SK-N-SH (cell line): ENCODE measurements around the gene ZBTB16. TPM values are rescaled to one million over a fixed set of nuclear protein-coding genes. Genes with fewer than 3 reads are reported as not detected.

ENCODE experiments used
- CTCF ChIA-PET: fragments of 300-600, 350-600 bp; formaldehyde crosslinking; extraction: SDS; loops from one replicate; lab custom pipeline; 2021; lab: Yijun Ruan, JAX
- POLR2A ChIA-PET: fragments of 350-600 bp; sonication (Branson Sonifier 250); formaldehyde crosslinking; extraction: SDS; loops from one replicate; lab custom pipeline; 2020; ENCODE audit warnings: antibody characterized with exemption, inconsistent platforms; lab: Yijun Ruan, JAX
- DNase-seq: peaks from one replicate; pipeline ENCODE4 v3.0.0; 2012
- H2AFZ ChIP-seq: fragments of 200-600 bp; sonication (generic); 2 replicates; pipeline ENCODE4 v1.8.1; 2016; ENCODE audit warnings: antibody characterized with exemption, mild to moderate bottlenecking, low read depth
- H3F3A ChIP-seq: fragments of 200-600 bp; sonication (generic); replicated peaks from 2 replicates; pipeline ENCODE3; 2016; ENCODE audit warnings: antibody characterized with exemption, mild to moderate bottlenecking; ENCODE audit not compliant: insufficient read depth
- H3K27ac ChIP-seq, 2 experiments: fragments of 200-500 bp in 1 of 2; fragments of 200-600 bp in 1 of 2; sonication (Bioruptor generic) in 1 of 2; sonication (generic), shearing (Covaris generic) in 1 of 2; 2 replicates each; pipeline versions ENCODE4 v1.5.1 to v1.6.1; 2014 to 2016; ENCODE audit warnings: low read depth in 2 of 2, inconsistent platforms in 1 of 2, low read length in 1 of 2, mild to moderate bottlenecking in 1 of 2, mixed read lengths in 1 of 2
- H3K27me3 ChIP-seq: fragments of 200-600 bp; sonication (generic), shearing (Covaris generic); 2 replicates; pipeline ENCODE4 v1.6.1; 2016; ENCODE audit warnings: mixed run types; ENCODE audit not compliant: insufficient read depth
- H3K36me3 ChIP-seq, 2 experiments: fragments of 200-500 bp in 1 of 2; fragments of 200-600 bp in 1 of 2; sonication (Bioruptor generic) in 1 of 2; sonication (generic) in 1 of 2; replicated peaks in 1 of 2; 2 replicates each; pipeline versions ENCODE3 to v1.5.1; 2014 to 2016; ENCODE audit warnings: low read length in 1 of 2, mild to moderate bottlenecking in 1 of 2; ENCODE audit not compliant: insufficient read depth in 2 of 2, control insufficient read depth in 1 of 2
- H3K4me1 ChIP-seq, 2 experiments: fragments of 200-500 bp in 1 of 2; fragments of 200-600 bp in 1 of 2; sonication (Bioruptor generic) in 1 of 2; sonication (generic), shearing (Covaris generic) in 1 of 2; 2 replicates each; pipeline versions ENCODE4 v1.5.1 to v1.6.1; 2014 to 2016; ENCODE audit warnings: low read depth in 1 of 2, low read length in 1 of 2, mixed run types in 1 of 2; ENCODE audit not compliant: insufficient read depth in 2 of 2, control insufficient read depth in 1 of 2
- H3K4me2 ChIP-seq: fragments of 200-600 bp; sonication (generic), shearing (Covaris generic); 2 replicates; pipeline ENCODE4 v1.6.1; 2017; ENCODE audit warnings: mixed run types
- H3K4me3 ChIP-seq, 2 experiments: fragments of 200-500 bp in 1 of 2; fragments of 200-600 bp in 1 of 2; sonication (Bioruptor generic) in 1 of 2; sonication (generic), shearing (Covaris generic) in 1 of 2; 2 replicates each; pipeline versions ENCODE4 v1.5.1 to v1.8.1; 2014 to 2016; ENCODE audit warnings: low read depth in 2 of 2, inconsistent platforms in 1 of 2, low read length in 1 of 2, mild to moderate bottlenecking in 1 of 2, mixed read lengths in 1 of 2, moderate library complexity in 1 of 2
- H3K79me2 ChIP-seq: fragments of 200-600 bp; sonication (generic); 2 replicates; pipeline ENCODE4 v1.8.1; 2017; ENCODE audit warnings: mild to moderate bottlenecking; ENCODE audit not compliant: insufficient read depth
- H3K9ac ChIP-seq: fragments of 200-600 bp; sonication (generic); 2 replicates; pipeline ENCODE4 v1.6.1; 2017; ENCODE audit warnings: mixed run types
- H3K9me2 ChIP-seq: fragments of 200-600 bp; sonication (generic); 2 replicates; pipeline ENCODE4 v1.6.1; 2017; ENCODE audit warnings: mixed run types
- H3K9me3 ChIP-seq: fragments of 200-600 bp; sonication (generic); 2 replicates; pipeline ENCODE4 v1.6.1; 2017; ENCODE audit warnings: mixed run types, mild to moderate bottlenecking, moderate library complexity
- H4K20me1 ChIP-seq: fragments of 200-600 bp; sonication (generic); 2 replicates; pipeline ENCODE4 v1.6.1; 2017; ENCODE audit warnings: mild to moderate bottlenecking, mixed run types; ENCODE audit not compliant: insufficient read depth
- CHD2 ChIP-seq: fragments of 150-350 bp; IDR thresholded peaks from 2 replicates; pipeline ENCODE4 v1.6.1; 2018; ENCODE audit warnings: low read length; ENCODE audit not compliant: partially characterized antibody
- EP300 ChIP-seq, 2 experiments: IDR thresholded peaks; 2 replicates each; pipeline versions ENCODE4 v1.4.0 to v1.6.1; 2012; ENCODE audit warnings: borderline replicate concordance in 1 of 2, low read depth in 1 of 2, low read length in 1 of 2
- FOSL2 ChIP-seq: IDR thresholded peaks from 2 replicates; pipeline ENCODE4 v1.4.0; 2012; ENCODE audit warnings: low read depth, mild to moderate bottlenecking, moderate library complexity, borderline replicate concordance
- FOXJ3 ChIP-seq: sonication (generic); formaldehyde crosslinking; IDR thresholded peaks from 2 replicates; pipeline ENCODE4 v1.5.1; 2020; ENCODE audit warnings: mild to moderate bottlenecking, missing genetic modification reagents
- MEF2A ChIP-seq: IDR thresholded peaks from 2 replicates; pipeline ENCODE4 v1.4.0; 2012; ENCODE audit warnings: low read depth, borderline replicate concordance
- MXI1 ChIP-seq: IDR thresholded peaks from 2 replicates; pipeline ENCODE4 v1.6.1; 2012; ENCODE audit warnings: mild to moderate bottlenecking, low read depth, low read length, improper control_type of control experiment
- NFIC ChIP-seq: IDR thresholded peaks from 2 replicates; pipeline ENCODE4 v1.4.0; 2012; ENCODE audit warnings: borderline replicate concordance
- POLR2AphosphoS5 ChIP-seq: IDR thresholded peaks from 2 replicates; pipeline ENCODE4 v1.6.1; 2012; ENCODE audit warnings: low read depth, low read length
- RCOR1 ChIP-seq: fragments of 150-350 bp; IDR thresholded peaks from 2 replicates; pipeline ENCODE4 v1.6.1; 2017; ENCODE audit warnings: antibody characterized with exemption, low read length
- REST ChIP-seq: IDR thresholded peaks from 2 replicates; pipeline ENCODE4 v1.6.1; 2012; ENCODE audit warnings: mild to moderate bottlenecking, low read depth, low read length, moderate library complexity
- RXRA ChIP-seq: IDR thresholded peaks from 2 replicates; pipeline ENCODE4 v1.4.0; 2012; ENCODE audit warnings: low read depth, mild to moderate bottlenecking, borderline replicate concordance
- SMC3 ChIP-seq: IDR thresholded peaks from 2 replicates; pipeline ENCODE4 v1.6.1; 2012; ENCODE audit warnings: low read depth, low read length, improper control_type of control experiment
- TEAD4 ChIP-seq: IDR thresholded peaks from 2 replicates; pipeline ENCODE4 v1.4.0; 2012; ENCODE audit warnings: mild to moderate bottlenecking, borderline replicate concordance; ENCODE audit not compliant: insufficient read depth
- USF2 ChIP-seq: fragments of 150-350 bp; IDR thresholded peaks from 2 replicates; pipeline ENCODE4 v1.6.1; 2017; ENCODE audit warnings: antibody characterized with exemption, low read length, low read depth, borderline replicate concordance
- YY1 ChIP-seq: IDR thresholded peaks from 2 replicates; pipeline ENCODE4 v1.4.0; 2012; ENCODE audit warnings: low read depth, mild to moderate bottlenecking
- ZBTB33 ChIP-seq: IDR thresholded peaks from 2 replicates; pipeline ENCODE4 v1.4.0; 2012; ENCODE audit warnings: low read depth, borderline replicate concordance
- WGBS: methylation state at CpG from one replicate; pipeline ENCODE4 v1.1.6; 2017; ENCODE audit warnings: low lambda C conversion rate; 5-methylcytosine and 5-hydroxymethylcytosine counted together
- polyA plus RNA-seq, 3 experiments: library from polyadenylated mRNA; depleted of rRNA; stranded (reverse); fragments of >200 nt; gene quantifications; 2 replicates each; pipeline ENCODE4 v1.2.3, GENCODE V29; 2012

Gene ZBTB16
- polyA plus RNA-seq, 1 of the 3 experiments (the other 2 are of a cell fraction) = not detected

GRCh38 chr11:114033572-114033971, 25.9 kb upstream of the ZBTB16 start:
- H3K4me3 ChIP-seq = no peak overlapping the region
- CTCF ChIA-PET = interaction anchor here (0.7 to 21.6 kb wide), 9 partner anchors 18 to 228 kb away, joined by 3 to 445 read pairs (median 16); no protein-coding TSS in a partner anchor

GRCh38 chr11:114034956-114035355, 24.6 kb upstream of the ZBTB16 start:
- H3K4me1 ChIP-seq = peaks cover 3% of the 10 kb centered on the region in 2 experiments; a peak in 2 of 4 replicates
- 68% methylated on average over 11 of the region's 11 CpGs for WGBS
- H3K9ac ChIP-seq = no peak overlapping the region
- H3F3A ChIP-seq = no peaks in the 10 kb centered on the region
- ChIA-PET POLR2A (no interaction called here), CTCF (interaction anchor here (1.0 to 21.6 kb wide), 17 partner anchors 9 to 243 kb away, joined by 3 to 445 read pairs (median 12); no protein-coding TSS in a partner anchor)
- no peak overlapping the region for H3K4me3 ChIP-seq
- no peak overlapping the region for H3K4me2 ChIP-seq
- H2AFZ ChIP-seq = no peak overlapping the region
- peaks cover 25% of the 10 kb centered on the region; the same call in 1 of the 2 replicates for H3K27me3 ChIP-seq
- no peak for DNase-seq
- H3K27ac ChIP-seq = no peak overlapping the region
- H3K9me2 ChIP-seq = no peaks in the 10 kb centered on the region
- TF ChIP-seq ZBTB33 (no peak), FOXJ3 (CRISPR knock-in tag) (no peak), NFIC (no peak), EP300 (IDR thresholded peaks at IDR 0.05; ENCODE audit: borderline replicate concordance in 1 of 2, low read depth in 1 of 2, low read length in 1 of 2) (no peak), MXI1 (no peak), YY1 (no peak), FOSL2 (no peak), USF2 (no peak)
- no peaks in the 10 kb centered on the region for H3K9me3 ChIP-seq
- H4K20me1 ChIP-seq = no peaks in the 10 kb centered on the region
- H3K36me3 ChIP-seq = no peaks in the 10 kb centered on the region
- no peaks in the 10 kb centered on the region for H3K79me2 ChIP-seq

More at GRCh38 chr11:114033572-114033971, 25.9 kb upstream of the ZBTB16 start:
- Histone ChIP-seq H3F3A (no peaks in the 10 kb centered on the region), H3K9me2 (no peaks in the 10 kb centered on the region), H2AFZ (no peak overlapping the region), H3K4me1 (peaks cover 3% of the 10 kb centered on the region in 2 experiments; a peak in 2 of 4 replicates), H3K4me2 (no peak overlapping the region), H3K9me3 (no peaks in the 10 kb centered on the region), H3K79me2 (no peaks in the 10 kb centered on the region), H3K27me3 (peaks cover 21% of the 10 kb centered on the region; the same call in 1 of the 2 replicates), H3K9ac (no peak overlapping the region), H3K36me3 (no peaks in the 10 kb centered on the region), H4K20me1 (no peaks in the 10 kb centered on the region), H3K27ac (no peak overlapping the region)
- POLR2A ChIA-PET = no interaction called here
- TF ChIP-seq REST (no peak), CHD2 (no peak), EP300 (IDR thresholded peaks at IDR 0.05; ENCODE audit: borderline replicate concordance in 1 of 2, low read depth in 1 of 2, low read length in 1 of 2) (no peak), RXRA (no peak), POLR2AphosphoS5 (no peak), SMC3 (no peak), MEF2A (no peak), MXI1 (no peak), TEAD4 (no peak), RCOR1 (no peak)
- DNase-seq = no peak
- 100% methylated on average over 2 of the region's 2 CpGs for WGBS
